MG63 (cell line): ENCODE data around the gene CACHD1. TPM values are rescaled to one million over a fixed set of nuclear protein-coding genes. Genes with fewer than 3 reads are reported as not detected.
"Not testable (repeated sequence)": the region's sequence is repeated elsewhere in the genome, so short reads cannot be mapped to it uniquely, and the experiment has no call there.

ENCODE experiments used
- DNase-seq: peaks from one replicate; pipeline ENCODE4 v3.0.0-alpha.2; 2020
- H3K27me3 ChIP-seq: fragments of 250-450 bp; sonication (Bioruptor Pico); 2 replicates; pipeline ENCODE4 v1.5.1; 2020; ENCODE audit warnings: mild to moderate bottlenecking, moderate library complexity
- H3K36me3 ChIP-seq: fragments of 250-450 bp; sonication (Bioruptor Pico); 2 replicates; pipeline ENCODE4 v1.5.1; 2020; ENCODE audit warnings: mild to moderate bottlenecking, moderate library complexity
- H3K4me3 ChIP-seq: fragments of 250-450 bp; sonication (Bioruptor Pico); 2 replicates; pipeline ENCODE4 v1.5.1; 2020; ENCODE audit warnings: mild to moderate bottlenecking, moderate library complexity
- H3K9me3 ChIP-seq: fragments of 250-450 bp; sonication (Bioruptor Pico); 2 replicates; pipeline ENCODE4 v1.5.1; 2020; ENCODE audit warnings: mild to moderate bottlenecking, moderate library complexity
- total RNA-seq: library from RNA; depleted of rRNA; stranded (reverse); fragments of >200 nt; shearing (Covaris generic); gene quantifications from 2 replicates; pipeline ENCODE4 v1.2.3, GENCODE V29; 2014; ENCODE audit warnings: low replicate concordance

CACHD1 gene
- total RNA-seq, 1 experiment from 2014 or later: 5.7 TPM

DNA sequence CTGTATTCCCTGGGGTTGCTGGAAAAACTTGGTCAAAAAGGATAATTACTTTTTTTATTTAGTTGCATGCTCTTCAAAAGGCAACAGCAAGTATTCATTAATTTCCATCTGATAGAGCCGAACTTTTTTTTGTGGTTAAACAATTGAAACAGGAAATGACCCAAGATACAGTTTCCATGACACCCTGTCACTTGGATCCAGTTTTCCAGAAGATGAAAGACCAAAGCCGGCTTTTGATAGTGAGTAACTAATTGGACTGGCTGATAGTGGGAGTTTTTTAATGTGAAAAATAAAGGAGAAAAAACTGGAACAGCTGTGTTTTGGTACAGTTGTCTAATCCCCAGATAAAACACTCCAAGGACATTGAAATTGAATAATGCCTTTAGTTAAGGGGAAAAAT is 33.0 kb downstream of the CACHD1 start:
- H3K9me3 ChIP-seq: no peaks in the 10 kb centered on the region; the same call in 1 of the 2 replicates
- H3K4me3 ChIP-seq: no peak overlapping the region
- no peaks in the 10 kb centered on the region; the same call in 1 of the 2 replicates for H3K36me3 ChIP-seq
- DNase-seq: no peak
- H3K27me3 ChIP-seq: no peaks in the 10 kb centered on the region

DNA sequence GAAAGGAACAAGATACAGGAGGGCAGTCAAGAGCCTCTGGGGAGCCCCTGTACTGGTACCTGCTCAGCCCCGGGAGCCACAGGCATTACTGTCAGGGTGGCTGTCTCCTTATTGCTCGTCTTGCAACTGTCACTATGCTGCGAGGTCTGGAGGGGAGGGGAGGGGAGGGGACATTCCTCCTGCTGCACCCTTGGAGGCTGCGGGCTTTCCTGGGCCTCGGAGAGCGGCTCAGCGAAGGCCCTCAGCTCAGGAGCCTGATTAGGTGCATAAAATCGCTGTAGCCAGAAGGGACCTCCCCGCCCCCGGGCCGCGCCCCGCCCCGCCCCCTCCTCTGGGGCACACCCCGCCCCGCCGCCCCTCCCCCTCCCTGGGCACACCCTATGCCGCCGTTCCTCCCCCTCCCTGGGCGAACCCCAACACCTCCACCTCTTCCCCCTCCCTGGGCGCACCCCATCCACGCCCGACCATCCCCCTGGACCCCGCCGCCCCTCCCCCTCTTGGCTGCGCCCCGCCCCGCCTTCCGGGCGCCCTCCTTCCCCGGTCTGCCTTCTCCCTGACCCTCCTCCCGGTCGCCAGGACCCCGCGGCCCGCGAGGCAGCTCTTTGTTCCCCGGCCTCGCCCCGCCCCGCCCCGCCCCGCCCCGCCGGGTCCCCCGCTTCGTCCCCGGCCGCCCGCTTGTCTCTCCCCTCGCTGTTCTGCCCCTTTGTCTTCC is 35.5 kb downstream of the CACHD1 start:
- Histone ChIP-seq H3K4me3 (0 out of 2 replicates have a peak overlapping the region, but pooled peaks have one; percentile 13), H3K27me3 (no peaks in the 10 kb centered on the region), H3K9me3 (no peaks in the 10 kb centered on the region; the same call in 1 of the 2 replicates), H3K36me3 (no peaks in the 10 kb centered on the region; the same call in 1 of the 2 replicates)
- no peak for DNase-seq

DNA sequence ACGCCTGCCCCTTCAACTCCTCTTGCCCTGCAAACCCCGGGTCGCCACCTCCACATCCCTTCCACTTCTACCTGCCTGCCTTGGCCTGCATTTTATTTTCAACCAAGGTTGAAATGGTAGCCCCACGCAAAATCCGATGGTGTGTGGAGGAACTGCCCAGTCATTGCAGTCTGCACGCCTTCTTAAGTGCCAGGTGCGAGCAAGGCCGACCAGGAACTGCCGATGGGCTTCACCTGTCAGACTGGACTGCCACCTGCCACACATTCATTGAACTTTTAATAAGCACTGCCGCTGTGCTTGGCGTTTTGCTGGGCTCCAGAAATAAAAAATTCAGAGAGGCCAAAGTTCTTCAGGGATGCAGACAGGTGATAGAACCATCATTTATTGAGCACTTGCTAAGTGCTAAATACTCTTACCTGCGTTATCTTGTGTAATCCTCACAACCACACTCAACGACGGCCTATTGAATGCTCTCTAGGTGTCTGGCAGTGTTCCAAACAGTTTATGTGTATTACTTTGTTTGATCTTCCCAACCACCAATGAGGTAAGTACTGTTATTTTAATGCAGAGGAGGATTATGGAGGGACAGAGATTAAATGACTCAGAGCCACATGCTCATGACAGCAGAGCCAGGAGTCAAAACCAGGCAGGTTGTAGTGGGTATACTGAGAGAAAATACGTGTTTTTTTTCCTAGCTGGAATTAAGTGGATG is 36.2 kb downstream of the CACHD1 start:
- DNase-seq: no peak
- no peaks in the 10 kb centered on the region for H3K27me3 ChIP-seq
- H3K9me3 ChIP-seq: no peaks in the 10 kb centered on the region; the same call in 1 of the 2 replicates
- no peaks in the 10 kb centered on the region; the same call in 1 of the 2 replicates for H3K36me3 ChIP-seq
- H3K4me3 ChIP-seq: no peak overlapping the region

DNA sequence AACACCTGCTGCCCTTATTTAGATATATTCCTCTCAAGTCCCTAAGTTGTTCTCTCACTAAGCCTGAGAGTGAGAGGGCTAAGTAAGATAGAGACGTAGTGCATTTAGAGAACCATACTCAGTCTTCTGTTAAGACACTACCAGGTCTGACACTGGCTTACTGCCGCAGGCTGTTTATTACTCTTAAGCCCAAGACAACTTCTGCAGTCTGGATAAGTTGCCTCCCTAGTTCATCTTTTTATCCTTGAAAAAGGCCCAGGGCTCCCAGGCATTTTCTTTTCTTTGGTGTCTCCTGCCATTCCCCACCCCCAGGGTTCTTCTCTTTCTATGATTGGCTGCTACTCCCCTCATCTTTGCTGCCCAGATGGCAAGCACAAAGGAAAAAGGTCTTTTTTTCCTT is 38.7 kb downstream of the CACHD1 start:
- H3K36me3 ChIP-seq: no peaks in the 10 kb centered on the region; the same call in 1 of the 2 replicates
- H3K27me3 ChIP-seq: no peaks in the 10 kb centered on the region
- no peak overlapping the region for H3K4me3 ChIP-seq
- DNase-seq: no peak
- H3K9me3 ChIP-seq: no peaks in the 10 kb centered on the region; the same call in 1 of the 2 replicates

DNA sequence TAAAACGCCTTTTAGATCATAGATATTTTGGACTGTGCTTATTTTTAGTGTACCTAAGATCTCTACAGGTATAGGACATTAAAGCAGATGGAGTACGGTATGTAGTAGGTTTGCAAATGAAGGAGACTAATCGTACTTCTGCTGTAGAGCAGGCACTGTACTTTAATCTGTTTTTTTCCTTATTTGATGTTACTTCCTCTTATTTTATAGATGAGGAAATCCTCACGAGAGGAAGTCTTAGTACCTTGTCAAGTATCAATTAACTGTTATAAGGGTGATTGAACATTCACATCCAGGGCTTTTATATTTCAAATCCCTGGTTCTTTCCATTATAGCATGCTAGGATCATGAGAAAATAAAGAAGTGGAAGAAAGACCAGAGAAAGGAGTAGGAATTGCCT is 41.1 kb downstream of the CACHD1 start:
- DNase-seq: no peak
- Histone ChIP-seq H3K4me3 (no peak overlapping the region), H3K36me3 (no peaks in the 10 kb centered on the region; the same call in 1 of the 2 replicates), H3K9me3 (no peaks in the 10 kb centered on the region), H3K27me3 (no peaks in the 10 kb centered on the region)

DNA sequence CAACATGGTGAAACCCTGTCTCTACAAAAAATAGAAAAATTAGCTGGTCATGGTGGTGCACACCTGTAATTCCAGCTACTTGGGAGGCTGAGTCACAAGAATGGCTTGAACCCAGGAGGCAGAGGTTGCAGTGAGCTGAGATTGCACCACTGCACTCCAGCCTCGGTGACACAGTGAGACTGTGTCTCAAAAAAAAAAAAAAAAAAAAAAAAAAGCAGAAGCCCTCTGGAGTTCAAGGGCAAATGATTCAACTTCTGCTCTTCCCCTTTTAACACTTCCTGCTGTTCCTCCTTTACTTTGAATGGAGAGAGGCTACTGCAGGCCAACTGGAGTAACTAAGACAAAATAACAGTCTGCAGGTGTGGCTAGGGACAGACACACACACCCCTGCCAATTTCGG is 42.3 kb downstream of the CACHD1 start:
- not testable (repeated sequence) for H3K4me3 ChIP-seq, DNase-seq, H3K36me3 ChIP-seq, H3K27me3 ChIP-seq, H3K9me3 ChIP-seq

DNA sequence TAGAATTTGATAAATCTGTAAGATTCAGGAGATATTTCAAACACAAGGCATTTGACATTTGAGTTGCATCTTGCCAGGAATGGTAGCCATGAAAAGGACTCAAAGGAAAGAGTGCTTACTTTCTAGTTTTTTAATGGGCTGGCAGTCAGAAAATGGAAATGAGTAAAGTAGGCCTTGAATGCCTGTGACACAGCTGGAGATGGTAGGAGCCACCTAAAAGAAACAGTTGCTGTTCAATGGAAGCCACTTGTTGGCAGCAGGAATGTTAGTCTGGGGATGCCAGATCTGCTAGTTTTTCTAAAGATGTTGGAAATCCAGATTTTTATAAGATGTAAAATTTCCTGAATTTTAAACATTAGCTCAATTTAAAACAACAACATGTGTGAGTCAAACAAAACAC is 43.6 kb downstream of the CACHD1 start:
- H3K4me3 ChIP-seq: no peak overlapping the region
- DNase-seq: no peak

DNA sequence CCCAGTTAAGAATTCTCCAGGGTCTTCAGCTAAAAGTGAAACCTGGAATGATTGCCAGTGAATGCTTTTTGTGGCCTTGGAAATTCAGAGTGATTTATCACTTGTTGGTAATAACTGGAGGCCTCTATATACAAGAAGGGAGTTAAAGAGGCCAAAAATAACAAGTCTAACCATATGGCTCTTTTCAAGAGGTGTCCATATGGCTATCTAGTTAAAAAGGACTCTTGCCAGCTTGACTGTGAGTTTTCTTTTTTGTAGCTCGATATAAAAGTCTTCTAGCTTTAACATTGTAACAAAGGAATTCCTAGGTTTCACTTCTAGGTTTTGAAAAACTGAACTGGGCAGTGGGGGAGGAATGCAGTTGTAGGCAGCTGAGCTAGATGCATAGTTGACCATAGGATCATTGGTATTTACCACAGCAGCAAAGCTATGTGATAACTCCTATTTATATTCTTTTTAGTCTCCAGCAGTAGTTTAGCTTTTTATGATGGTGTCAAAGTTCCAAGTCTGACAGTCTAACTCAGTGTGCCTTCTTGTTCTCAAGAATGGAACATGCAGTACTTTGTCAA is 44.4 kb downstream of the CACHD1 start:
- Histone ChIP-seq H3K4me3 (no peak overlapping the region), H3K36me3 (no peaks in the 10 kb centered on the region), H3K9me3 (no peaks in the 10 kb centered on the region), H3K27me3 (no peaks in the 10 kb centered on the region)
- peak; percentile 54 for DNase-seq

More for the DNA sequence above, 43.6 kb downstream of the CACHD1 start:
- no peaks in the 10 kb centered on the region for H3K36me3 ChIP-seq
- H3K9me3 ChIP-seq: no peaks in the 10 kb centered on the region
- no peaks in the 10 kb centered on the region for H3K27me3 ChIP-seq

GRCh38 chr1:64515427-64515826 is 45.5 kb downstream of the CACHD1 start:
- H3K9me3 ChIP-seq: no peaks in the 10 kb centered on the region
- peak; percentile 48 for DNase-seq
- no peaks in the 10 kb centered on the region for H3K36me3 ChIP-seq
- H3K27me3 ChIP-seq: no peaks in the 10 kb centered on the region
- no peak overlapping the region for H3K4me3 ChIP-seq

GRCh38 chr1:64516301-64516700 is 46.4 kb downstream of the CACHD1 start:
- Histone ChIP-seq H3K27me3 (no peaks in the 10 kb centered on the region), H3K36me3 (no peaks in the 10 kb centered on the region), H3K4me3 (no peak overlapping the region), H3K9me3 (no peaks in the 10 kb centered on the region)
- DNase-seq: peak; percentile 83

GRCh38 chr1:64516803-64517568 is 47.1 kb downstream of the CACHD1 start:
- H3K27me3 ChIP-seq: no peaks in the 10 kb centered on the region
- H3K9me3 ChIP-seq: no peaks in the 10 kb centered on the region
- H3K4me3 ChIP-seq: no peak overlapping the region
- peak; percentile 79 for DNase-seq
- H3K36me3 ChIP-seq: no peaks in the 10 kb centered on the region

- H3K4me3 ChIP-seq: no peak overlapping the region
- no peaks in the 10 kb centered on the region for H3K9me3 ChIP-seq
- no peaks in the 10 kb centered on the region for H3K27me3 ChIP-seq
- no peaks in the 10 kb centered on the region for H3K36me3 ChIP-seq
- no peak for DNase-seq
These were observed 47.7 kb downstream of the CACHD1 start for GRCh38 chr1:64517640-64518039.

- Histone ChIP-seq H3K27me3 (no peaks in the 10 kb centered on the region), H3K36me3 (no peaks in the 10 kb centered on the region), H3K9me3 (no peaks in the 10 kb centered on the region), H3K4me3 (no peak overlapping the region)
- DNase-seq: no peak
These were observed 49.0 kb downstream of the CACHD1 start for GRCh38 chr1:64518692-64519481.

GRCh38 chr1:64519901-64520300 is 50.0 kb downstream of the CACHD1 start:
- H3K4me3 ChIP-seq: no peak overlapping the region
- no peaks in the 10 kb centered on the region for H3K9me3 ChIP-seq
- DNase-seq: no peak
- H3K36me3 ChIP-seq: no peaks in the 10 kb centered on the region
- no peaks in the 10 kb centered on the region for H3K27me3 ChIP-seq

DNA sequence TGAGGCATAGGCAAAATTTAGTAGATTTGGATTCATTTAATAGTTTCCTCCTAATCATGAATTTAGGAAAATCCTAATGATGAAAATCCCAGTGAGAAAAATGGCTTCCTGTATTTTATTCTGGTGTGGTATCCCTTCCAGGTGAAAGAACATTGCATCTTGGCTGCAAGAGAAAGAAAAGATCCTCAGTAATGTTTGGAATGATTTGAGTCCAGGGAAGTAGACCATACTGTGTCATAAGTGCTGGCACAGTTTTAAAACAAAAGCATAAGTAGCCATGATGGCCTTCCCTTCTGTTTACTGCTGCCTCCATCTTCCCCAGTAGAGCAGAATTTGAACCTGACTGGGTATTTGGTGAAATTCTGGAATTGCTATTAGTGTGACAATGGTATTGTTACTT is 52.8 kb downstream of the CACHD1 start:
- Histone ChIP-seq H3K4me3 (no peak overlapping the region), H3K9me3 (no peaks in the 10 kb centered on the region)
- DNase-seq: no peak

More for the DNA sequence above, 52.8 kb downstream of the CACHD1 start:
- H3K27me3 ChIP-seq: no peaks in the 10 kb centered on the region
- no peaks in the 10 kb centered on the region for H3K36me3 ChIP-seq
